Right ventricle myocardium inferior (tissue), 1 donor: ENCODE data around the gene SLC22A14. TPM values are rescaled to one million over a fixed set of nuclear protein-coding genes. Genes with fewer than 3 reads are reported as not detected.
"Not testable (repeated sequence)": the region's sequence is repeated elsewhere in the genome, so short reads cannot be mapped to it uniquely, and the experiment has no call there.

Experiments used
- ATAC-seq: fragments of 200-7000 bp; cut with Tn5 transposase; one replicate; pipeline ENCODE4 v1.9.1; 2020; ENCODE audit warnings: mild to moderate bottlenecking, moderate library complexity
- DNase-seq: peaks from one replicate; pipeline ENCODE4 v3.0.0; 2021; ENCODE audit errors: missing footprints
- intact Hi-C: fragments of 100-400 bp; cut with DNase I; formaldehyde crosslinking; loops from one replicate; pipeline ENCODE4 v1.11.0; 2022
- total RNA-seq: library from RNA; stranded (reverse); fragmentation: NEBNext Ultra II Directional; extraction: Animal tissue kit (Norgen Biotek cat#: 25700); gene quantifications from one replicate; pipeline ENCODE4 v1.2.1, GENCODE V29; 2021
- donor health status: DM: no; HTN: yes; CAD: no; lungs with severe emphysema.

Gene SLC22A14
- total RNA-seq, 1 donor from 2014 or later: not detected

DNA sequence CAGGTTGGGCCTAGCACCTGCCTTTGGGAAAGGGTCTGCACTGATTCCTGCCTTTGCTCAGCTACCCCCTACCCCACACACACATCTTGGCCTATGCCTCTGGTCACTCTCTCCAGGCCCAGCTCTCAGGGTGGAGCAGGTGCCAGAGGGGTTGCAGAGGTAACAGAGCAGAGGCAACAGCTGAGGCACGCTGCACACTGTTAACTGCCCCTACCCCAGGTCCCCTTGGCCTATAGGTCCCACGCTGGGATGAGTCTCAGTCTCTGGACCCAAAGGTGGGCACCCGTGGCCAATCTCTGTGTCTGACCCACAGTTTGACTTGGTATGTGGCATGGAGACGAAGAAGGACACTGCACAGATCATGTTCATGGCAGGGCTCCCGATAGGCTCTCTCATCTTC lies 24.8 kb downstream of the SLC22A14 start:
- ATAC-seq: no peak
- intact Hi-C loops: no loop called here

DNA sequence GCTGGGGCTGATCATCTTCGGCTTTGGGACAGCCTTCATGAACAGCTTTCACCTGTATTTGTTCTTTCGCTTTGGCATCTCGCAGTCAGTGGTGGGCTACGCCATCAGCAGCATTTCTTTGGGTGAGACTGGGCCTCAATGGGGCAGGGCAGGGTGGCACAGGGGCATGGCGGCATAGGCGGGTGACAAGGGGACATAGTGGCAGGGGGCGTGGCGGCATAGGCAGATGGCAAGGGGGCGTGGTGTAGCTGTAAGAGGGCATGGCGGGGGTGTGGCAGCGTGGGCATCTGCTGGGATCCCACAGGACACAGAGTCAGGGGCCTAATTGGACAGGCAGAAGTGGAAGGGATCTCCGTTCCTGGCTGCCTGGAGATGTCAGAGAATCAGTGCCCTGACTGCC lies 25.5 kb downstream of the SLC22A14 start:
- DNase-seq: no peak
- ATAC-seq: no peak
- intact Hi-C loops: no loop called here

More for the DNA sequence above, 24.8 kb downstream of the SLC22A14 start:
- no peak for DNase-seq

DNA sequence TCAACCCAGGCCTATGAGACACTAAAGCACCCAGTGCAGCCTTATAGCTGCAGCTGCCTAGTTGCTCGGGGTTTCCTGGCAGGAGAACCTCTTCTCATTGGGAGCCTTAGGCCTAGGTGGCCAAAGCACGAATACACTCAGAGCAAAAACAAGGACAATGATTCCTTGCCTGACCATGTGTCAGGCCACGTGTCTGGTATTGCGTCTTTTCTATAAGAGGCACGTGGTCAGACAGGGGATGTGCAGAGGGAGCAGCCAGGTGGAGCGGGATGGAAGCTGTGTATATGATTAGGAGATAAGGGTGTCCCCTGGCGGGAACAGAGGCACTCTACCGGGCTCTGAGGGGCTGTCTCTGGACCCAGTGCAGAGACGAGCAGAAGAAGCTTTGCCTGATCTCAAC lies 26.4 kb downstream of the SLC22A14 start:
- intact Hi-C loops: no loop called here
- ATAC-seq (no peak), DNase-seq (no peak)

DNA sequence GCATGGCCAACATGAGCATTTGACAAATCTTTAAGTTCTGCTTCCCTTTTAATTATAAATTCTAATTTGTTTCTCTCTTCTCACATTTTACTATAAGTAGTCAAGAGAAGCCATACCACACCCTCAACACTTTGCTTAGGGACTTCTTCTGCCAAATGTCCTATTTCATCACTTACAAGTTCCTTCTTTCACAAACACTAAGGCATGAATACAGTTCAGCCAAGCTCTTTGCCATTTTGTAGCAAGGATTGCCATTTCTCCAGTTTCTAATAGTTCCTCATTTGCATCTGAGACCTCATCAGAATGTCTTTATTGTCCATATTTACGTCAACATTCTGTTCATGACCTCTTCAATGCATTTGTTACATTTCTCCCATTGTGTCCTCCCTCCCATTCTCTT lies 29.4 kb downstream of the SLC22A14 start:
- intact Hi-C loops: no loop called here
- no peak for DNase-seq
- ATAC-seq: no peak

DNA sequence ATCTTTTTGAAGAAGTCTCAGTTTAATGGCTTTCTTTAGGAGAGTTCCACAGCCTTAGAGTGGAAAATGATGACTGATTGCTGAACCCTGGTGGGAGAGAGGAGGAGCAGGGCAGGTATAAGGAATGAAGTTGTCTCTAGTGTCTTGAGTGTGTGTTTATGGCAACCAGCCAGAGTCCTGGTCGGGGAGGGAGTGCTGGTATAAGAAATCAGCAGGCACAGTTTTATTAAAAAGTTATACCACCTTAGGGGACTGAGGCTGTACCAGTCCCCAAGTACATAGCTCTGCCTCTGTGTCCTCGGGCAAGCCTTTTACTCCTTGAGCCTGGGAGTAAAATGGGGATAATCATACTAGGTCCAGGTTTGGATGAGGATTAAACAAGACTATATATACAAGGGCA lies 29.8 kb downstream of the SLC22A14 start:
- no peak for DNase-seq
- intact Hi-C loops: no loop called here

DNA sequence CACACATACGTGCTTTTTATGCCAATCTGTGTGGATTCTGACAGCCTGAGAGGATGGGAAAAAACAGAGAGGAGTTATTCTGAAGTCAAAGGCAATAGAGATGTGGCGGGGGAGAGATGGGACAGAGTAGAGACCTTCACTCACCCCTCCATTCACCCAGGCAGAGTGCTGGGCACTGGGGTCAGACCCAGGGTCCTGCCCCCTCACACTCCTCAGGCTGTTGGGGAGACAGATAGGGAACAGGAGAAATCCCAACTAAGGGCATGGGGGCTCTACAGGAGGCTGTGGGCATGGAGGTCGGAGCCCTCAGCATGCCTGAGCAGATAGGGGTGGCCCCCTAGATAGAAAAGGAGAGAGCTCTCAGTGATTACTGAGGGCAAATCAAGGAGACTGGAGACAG lies 30.3 kb downstream of the SLC22A14 start:
- DNase-seq (no peak), ATAC-seq (no peak)
- intact Hi-C loops: no loop called here

More for the DNA sequence above, 29.8 kb downstream of the SLC22A14 start:
- no peak for ATAC-seq

DNA sequence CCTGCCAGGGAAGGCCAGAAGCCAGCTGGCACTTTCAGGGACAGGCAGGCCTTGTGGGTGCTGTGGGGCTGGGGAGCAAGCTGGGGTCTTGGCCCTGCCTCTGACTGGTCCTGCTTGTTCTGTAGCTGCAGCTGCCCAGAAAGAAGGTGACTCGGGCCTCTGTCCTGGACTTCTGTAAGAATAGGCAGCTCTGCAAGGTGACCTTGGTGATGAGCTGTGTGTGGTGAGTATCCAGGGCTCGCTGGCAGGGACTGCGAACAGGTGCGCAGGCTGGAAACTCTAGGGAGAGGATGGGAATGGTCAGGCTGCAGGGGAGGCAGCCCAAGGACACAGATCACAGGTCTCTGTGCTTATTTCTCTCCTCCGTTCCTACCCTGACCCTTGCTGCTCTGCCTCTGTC lies 31.2 kb downstream of the SLC22A14 start:
- ATAC-seq (no peak), DNase-seq (no peak)
- intact Hi-C loops: no loop called here

DNA sequence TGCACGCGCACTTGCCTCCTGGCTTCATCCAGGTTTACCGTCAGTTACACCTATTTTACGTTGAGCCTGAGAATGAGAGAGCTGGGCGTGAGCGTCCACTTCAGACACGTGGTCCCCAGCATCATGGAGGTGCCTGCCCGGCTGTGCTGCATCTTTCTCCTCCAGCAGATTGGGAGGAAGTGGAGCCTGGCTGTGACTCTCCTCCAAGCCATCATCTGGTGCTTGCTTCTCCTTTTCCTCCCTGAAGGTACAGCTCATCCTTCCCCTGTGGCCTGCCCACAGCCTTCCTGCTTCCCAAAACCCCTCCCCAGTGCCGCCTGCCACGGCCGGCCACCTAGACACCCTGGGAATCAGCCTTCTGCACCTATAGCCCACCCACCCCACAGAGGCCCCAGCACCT lies 31.6 kb downstream of the SLC22A14 start:
- ATAC-seq (no peak), DNase-seq (no peak)
- intact Hi-C loops: no loop called here

DNA sequence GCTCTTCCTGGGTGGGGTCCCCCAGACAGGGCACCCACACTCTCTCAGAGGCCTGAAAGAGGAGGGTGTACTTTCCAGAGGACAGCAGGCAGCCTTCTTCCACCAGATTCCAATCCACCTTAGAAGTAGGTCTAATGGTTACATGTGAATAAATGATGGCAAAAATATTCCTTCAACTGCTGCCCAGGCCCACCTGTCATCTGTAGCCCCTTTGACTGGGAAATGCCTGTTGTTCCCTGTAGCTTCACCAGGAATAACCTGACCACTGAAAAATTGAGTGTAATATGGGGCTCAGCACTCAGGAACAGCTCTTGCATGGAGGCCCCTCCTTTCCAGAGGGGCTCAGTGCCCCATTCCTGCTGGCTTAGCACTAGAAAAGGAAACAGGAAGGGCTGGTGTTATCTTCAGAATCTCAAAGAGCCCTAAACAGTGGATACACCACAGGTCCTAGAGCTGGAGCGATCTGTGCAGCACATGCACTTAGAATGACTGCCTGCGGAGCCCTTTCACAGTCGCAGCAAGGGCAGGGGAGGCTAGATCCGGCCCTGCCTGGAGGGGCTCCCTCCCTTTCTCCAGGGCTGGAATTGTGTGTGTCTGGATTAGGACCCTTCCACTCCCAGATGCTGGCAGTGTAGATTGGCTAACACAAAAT lies 32.1 kb downstream of the SLC22A14 start:
- no peak for DNase-seq
- intact Hi-C loops: no loop called here
- no peak for ATAC-seq

DNA sequence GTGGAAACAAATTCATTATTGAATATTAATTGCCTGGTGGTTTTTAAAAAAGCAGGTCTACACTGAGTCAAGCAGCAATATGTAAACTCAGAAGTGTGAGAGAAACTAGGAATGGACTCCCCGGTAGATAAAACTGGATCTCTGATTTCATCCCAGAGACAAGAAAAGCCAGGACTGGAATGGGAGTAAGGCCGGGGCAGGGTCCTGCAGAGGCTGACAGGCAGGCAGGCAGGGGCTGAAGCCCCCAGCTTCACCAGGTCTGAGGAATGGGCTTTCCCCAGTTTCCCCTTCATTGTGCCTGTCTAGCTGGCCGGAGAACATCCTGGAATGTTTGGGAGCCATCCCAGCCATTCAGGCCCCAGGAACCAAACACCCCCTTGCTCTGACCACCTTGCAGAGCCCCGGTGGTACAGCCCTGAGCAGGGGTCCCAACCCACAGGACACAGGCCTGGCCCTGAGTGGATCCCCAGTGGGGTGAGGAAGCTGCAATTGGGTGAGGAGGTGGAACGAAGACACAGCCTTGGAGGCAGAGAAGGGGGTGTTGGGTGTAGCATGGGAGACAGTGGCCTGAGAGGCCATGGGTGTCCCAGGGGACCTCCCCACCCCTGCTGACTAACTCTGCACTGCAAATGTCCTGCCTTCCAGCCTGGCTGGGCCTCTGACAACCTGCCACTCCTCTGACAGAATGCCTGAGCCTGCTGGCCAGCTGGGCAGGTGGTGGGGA lies 32.8 kb downstream of the SLC22A14 start:
- DNase-seq: no peak
- intact Hi-C loops: no loop called here
- no peak for ATAC-seq

DNA sequence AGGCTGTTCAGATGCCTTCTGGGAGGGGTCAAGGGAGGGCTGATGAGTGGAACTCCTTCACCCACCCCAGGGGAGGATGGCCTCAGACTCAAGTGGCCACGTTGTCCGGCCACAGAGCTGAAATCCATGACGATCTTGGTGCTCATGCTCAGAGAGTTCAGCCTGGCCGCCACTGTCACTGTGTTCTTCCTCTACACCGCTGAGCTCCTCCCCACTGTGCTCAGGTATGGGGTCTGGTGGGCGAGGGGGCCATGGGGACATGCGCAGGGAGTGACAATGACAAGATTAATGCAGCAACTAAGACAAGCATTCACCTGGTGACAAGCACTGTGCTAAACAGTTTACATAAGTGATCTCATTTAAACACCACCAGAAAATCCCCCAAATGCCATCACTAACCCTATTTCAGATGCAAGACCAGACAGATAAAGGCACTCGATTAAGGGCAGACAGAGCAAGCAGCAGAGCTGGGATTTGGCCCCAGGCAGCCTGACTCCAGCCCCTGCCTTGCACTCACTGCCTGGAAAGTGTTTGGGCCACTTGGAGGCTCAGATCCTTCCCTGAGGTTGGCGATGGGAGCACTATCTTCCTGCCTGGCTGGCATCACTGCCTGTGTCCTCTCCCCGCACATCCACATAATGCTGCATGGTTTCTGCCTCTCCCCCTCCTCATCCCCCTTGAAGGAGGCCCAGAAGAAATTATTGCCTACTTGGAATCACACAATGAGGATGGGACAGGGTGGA lies 33.6 kb downstream of the SLC22A14 start:
- intact Hi-C loops: no loop called here
- no peak for ATAC-seq
- no peak for DNase-seq

DNA sequence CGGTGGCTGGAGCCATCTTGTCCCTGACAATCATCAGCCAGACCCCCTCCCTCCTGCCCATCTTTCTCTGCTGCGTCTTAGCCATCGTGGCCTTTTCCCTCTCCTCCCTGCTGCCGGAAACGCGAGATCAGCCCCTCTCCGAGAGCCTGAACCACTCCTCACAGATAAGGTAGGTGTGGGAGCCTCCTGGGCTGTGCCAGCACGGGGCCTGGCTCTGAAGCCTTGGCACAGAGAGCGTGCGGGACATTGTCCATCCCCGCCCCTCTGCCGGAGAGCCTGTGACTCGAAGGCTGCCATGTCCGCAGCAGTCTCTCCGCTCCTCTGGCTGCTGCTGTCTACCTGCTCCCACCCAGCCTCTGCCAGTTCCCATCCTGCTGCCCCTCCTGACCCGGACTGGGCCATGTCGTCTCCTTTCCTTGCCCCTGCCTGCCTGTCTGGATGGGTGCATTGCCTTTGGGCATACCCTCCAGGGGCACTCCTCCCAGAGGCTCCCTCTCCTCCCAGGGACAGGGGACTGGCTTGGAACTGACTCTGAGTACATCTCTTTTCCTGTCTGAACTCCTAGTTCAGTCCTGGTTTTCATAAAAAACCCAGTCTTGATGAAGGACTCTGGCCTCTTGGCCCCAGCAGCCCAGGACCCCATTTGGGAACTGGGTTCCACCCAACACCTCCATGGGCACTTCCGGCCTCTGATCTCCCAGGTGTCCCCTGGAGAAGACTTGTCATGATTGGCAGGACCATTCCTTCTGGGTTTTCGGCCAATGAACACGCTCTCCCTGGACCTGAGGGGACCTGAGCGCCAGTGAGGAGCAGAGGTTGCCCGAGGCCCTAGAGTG lies 34.5 kb downstream of the SLC22A14 start:
- no peak for ATAC-seq
- intact Hi-C loops: no loop called here
- DNase-seq: no peak

DNA sequence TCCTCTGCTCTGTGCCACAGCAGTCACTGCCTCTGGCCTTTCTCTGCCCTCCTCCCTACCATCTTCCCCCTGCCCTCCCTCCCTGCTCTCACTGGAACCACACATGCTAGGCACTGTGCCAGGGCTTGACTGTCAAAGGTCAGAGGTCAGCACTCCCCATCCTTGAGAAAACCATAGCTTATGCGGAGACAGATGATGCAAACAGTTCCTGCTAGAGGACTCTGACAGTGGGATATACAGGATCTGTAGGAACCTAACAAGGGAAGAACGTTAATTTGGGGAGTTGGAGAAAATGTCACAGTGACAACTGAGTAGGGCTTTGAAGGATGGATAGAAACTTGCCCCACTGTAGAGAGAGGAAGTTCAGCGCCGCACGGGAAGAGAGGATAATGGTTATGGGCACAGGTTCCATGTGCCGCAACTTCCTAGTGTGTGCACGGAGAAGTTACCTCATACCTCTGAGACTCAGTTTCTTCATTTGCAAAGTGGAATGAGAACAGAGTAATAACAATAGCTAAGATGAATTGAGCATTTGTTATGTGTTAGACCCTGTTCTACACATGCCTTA lies 35.2 kb downstream of the SLC22A14 start:
- intact Hi-C loops: no loop called here
- ATAC-seq (no peak), DNase-seq (no peak)

DNA sequence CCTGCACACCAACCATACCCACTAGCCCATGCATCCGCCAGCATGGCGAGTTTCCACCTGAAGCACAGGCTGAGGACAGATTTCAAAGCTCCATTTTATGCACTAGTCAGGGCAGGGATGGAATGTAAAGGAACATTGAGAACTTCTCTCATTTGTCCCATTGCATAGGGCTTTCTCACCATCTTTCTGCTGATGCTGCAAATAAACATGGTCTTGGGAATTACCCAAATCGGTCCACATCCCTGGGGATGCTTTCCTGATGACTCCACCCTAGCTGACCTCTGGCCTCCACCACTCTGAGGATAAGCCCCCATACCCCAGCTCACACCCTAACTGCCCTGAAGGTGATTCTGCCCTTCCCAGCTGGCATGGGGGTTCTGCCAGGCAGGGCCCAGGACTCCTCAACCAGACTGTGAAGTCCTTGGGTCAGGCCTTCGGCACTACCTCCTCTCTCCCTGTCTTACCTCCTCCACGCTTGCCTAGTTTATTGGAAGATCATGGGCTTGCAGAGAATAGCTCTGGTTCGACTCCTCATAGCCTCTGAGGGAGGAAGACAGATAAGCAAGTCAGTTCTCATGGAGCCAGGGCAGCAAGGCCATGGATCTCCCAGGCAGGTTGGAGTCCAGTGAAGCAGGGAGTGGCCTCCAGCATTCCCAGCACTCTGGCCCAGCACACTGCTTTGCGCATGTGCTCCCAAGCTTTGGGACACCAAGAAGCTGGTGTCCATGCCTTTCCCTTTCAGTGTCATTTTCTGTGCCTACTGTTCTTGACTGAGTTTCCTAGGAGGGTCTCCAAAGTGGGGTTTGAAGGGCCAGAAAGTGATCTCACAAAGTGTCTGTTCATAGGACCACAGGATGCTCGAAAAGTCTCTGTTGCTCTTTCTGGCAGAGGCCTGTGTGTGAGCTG lies 36.9 kb downstream of the SLC22A14 start:
- intact Hi-C loops: no loop called here
- DNase-seq: no peak
- ATAC-seq: no peak

DNA sequence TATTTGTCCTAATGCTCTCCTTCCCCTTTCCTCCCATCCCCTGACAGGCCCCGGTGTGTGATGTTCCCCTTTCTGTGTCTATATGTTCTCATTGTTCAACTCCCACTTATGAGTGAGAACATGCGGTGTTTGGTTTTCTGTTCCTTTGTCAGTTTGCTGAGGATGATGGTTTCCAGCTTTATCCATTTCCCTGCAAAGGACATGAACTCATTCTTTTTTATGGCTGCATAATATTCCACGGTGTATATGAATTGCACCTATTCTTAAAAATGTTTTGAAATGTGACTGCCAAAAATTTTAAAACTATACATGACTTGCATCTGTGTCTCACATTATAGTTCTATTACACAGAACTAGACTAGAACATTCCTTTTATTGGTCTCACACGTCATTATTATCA lies 38.5 kb downstream of the SLC22A14 start:
- ATAC-seq, DNase-seq, intact Hi-C loops: not testable (repeated sequence)

DNA sequence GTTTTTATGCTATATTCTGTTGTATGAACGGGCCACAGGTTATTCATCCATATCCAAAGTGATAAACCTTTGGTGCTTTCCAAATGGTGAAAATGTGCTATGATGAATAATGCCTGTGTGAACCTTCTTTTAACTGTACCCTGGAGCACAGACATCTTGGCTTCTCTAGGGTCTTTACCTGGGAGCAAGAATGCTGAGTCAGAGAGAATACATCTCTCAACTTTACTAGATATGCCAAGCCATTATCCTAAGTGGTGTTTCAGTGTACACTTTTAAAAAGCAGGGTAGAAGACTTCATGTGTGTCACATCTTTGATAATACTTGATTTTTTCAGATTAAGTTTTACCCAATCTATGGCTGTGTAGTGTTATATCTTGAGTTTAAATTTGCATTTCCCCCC lies 41.0 kb downstream of the SLC22A14 start:
- ATAC-seq (no peak), DNase-seq (no peak)
- intact Hi-C loops: no loop called here

DNA sequence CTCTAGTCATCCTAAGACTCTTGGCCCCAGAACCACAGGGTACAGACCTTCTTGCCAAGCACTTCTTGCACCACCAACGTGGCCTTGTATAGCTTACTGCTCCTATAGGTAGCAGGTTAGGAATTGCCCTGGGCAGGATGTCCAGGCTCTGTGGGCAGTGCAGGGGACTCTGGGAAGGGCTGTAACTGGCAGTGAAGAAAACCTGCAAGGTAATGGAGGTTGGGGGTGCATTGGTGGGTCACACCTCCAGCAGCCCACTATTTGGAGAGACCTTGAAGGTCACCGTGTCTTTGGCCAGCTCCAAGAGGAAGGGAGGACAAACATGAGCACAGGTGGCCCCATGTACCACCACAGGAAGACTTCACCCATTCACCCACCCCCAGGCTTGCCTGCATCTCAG lies 43.2 kb downstream of the SLC22A14 start:
- ATAC-seq (no peak), DNase-seq (no peak)
- intact Hi-C loops: no loop called here
